GM12878 (cell line): Measurements from ENCODE around the gene POU4F3. TPM values are rescaled to one million over a fixed set of nuclear protein-coding genes. Genes with fewer than 3 reads are reported as not detected.

ENCODE experiments used
- ATAC-seq: fragments of 200-7000 bp; cut with Tn5 transposase; 3 replicates; pipeline ENCODE4 v1.9.1; 2020; ENCODE audit warnings: mild to moderate bottlenecking, moderate library complexity
- BruUV-seq: library from RNA; stranded (reverse); fragments of 400-500 nt; replicated peaks from 2 replicates; lab custom pipeline; 2021; lab: Mats Ljungman, UMichigan
- CTCF ChIA-PET: fragments of 300-600 bp; sonication (Branson Sonifier 250); formaldehyde crosslinking; extraction: SDS; loops from one replicate; lab custom pipeline; 2021; ENCODE audit warnings: inconsistent platforms; lab: Yijun Ruan, JAX
- POLR2A ChIA-PET: fragments of 350-600 bp; formaldehyde crosslinking; extraction: SDS; loops from one replicate; lab custom pipeline; 2021; ENCODE audit warnings: inconsistent platforms; lab: Charles Lee
- RAD21 ChIA-PET: fragments of 300-600 bp; sonication (Branson Sonifier 250); formaldehyde crosslinking; loops from one replicate; lab custom pipeline; 2023; ENCODE audit warnings: antibody characterized with exemption; ENCODE audit not compliant: unreplicated experiment; lab: Charles Lee
- SMC1A ChIA-PET: fragments of 300-600 bp; sonication (Branson Sonifier 250); formaldehyde crosslinking; loops from one replicate; lab custom pipeline; 2023; ENCODE audit not compliant: unreplicated experiment, uncharacterized antibody; lab: Charles Lee
- DNase-seq: peaks from one replicate; pipeline ENCODE4 v3.0.0-alpha.2; 2011; ENCODE audit warnings: low read depth, low spot score
- FAIRE-seq: peaks from 3 replicates; lab custom pipeline; 2011; peaks lifted over from hg19 to GRCh38; lab: Jason Lieb, UNC
- H2AFZ ChIP-seq: 2 replicates; pipeline ENCODE4 v1.6.0; 2011; ENCODE audit warnings: low read depth, low read length, control low read depth; ENCODE audit not compliant: control insufficient read depth
- H3K27ac ChIP-seq: 2 replicates; pipeline ENCODE4 v1.5.1; 2011; ENCODE audit warnings: control low read depth; ENCODE audit not compliant: control insufficient read depth, insufficient read depth
- H3K27me3 ChIP-seq, 2 experiments: replicated peaks in 1 of 2; 2 replicates each; pipeline versions ENCODE4 v1.6.0 to v1.6.1; 2011; ENCODE audit warnings: low read length in 1 of 2; ENCODE audit not compliant: control insufficient read depth in 2 of 2, insufficient read depth in 2 of 2
- H3K36me3 ChIP-seq, 2 experiments: 2 replicates each; pipeline ENCODE4 v1.5.1; 2011; ENCODE audit warnings: low read length in 1 of 2; ENCODE audit not compliant: control insufficient read depth in 2 of 2, insufficient read depth in 2 of 2
- H3K4me1 ChIP-seq: 2 replicates; pipeline ENCODE4 v1.6.1; 2011; ENCODE audit warnings: mild to moderate bottlenecking, low read length, moderate library complexity, mixed read lengths; ENCODE audit not compliant: control insufficient read depth, insufficient read depth
- H3K4me2 ChIP-seq: 2 replicates; pipeline ENCODE4 v1.6.0; 2011; ENCODE audit warnings: control low read depth; ENCODE audit not compliant: control insufficient read depth, insufficient read depth
- H3K4me3 ChIP-seq: fragments of 200-600 bp; sonication (generic); 2 replicates; pipeline ENCODE4 v1.5.1; 2016
- H3K79me2 ChIP-seq: 2 replicates; pipeline ENCODE4 v1.6.0; 2011; ENCODE audit warnings: low read length; ENCODE audit not compliant: control insufficient read depth, insufficient read depth
- H3K9ac ChIP-seq: 2 replicates; pipeline ENCODE4 v1.8.0; 2011; ENCODE audit warnings: low read length, control low read depth, mixed read lengths; ENCODE audit not compliant: control insufficient read depth, insufficient read depth
- H3K9me3 ChIP-seq: replicated peaks from 3 replicates; pipeline ENCODE4 v1.5.1; 2011; ENCODE audit warnings: mild to moderate bottlenecking, low read length; ENCODE audit not compliant: control insufficient read depth, insufficient read depth
- H4K20me1 ChIP-seq: 2 replicates; pipeline ENCODE4 v1.6.0; 2011; ENCODE audit not compliant: control insufficient read depth, insufficient read depth
- BCL11A ChIP-seq: IDR thresholded peaks from 2 replicates; pipeline ENCODE4 v1.6.1; 2011; ENCODE audit warnings: low read depth, low read length
- BCLAF1 ChIP-seq: fragments of 450-650 bp; IDR thresholded peaks from 2 replicates; pipeline ENCODE4 v1.6.1; 2017; ENCODE audit warnings: antibody characterized with exemption, mild to moderate bottlenecking, moderate library complexity
- MYB ChIP-seq: fragments of 150-350 bp; IDR thresholded peaks from 2 replicates; pipeline ENCODE4 v1.6.1; 2014; ENCODE audit warnings: mild to moderate bottlenecking, low read depth, low read length, borderline replicate concordance
- NR2C1 ChIP-seq: fragments of 450-650 bp; IDR thresholded peaks from 2 replicates; pipeline ENCODE4 v1.6.1; 2017; ENCODE audit warnings: antibody characterized with exemption, mild to moderate bottlenecking, moderate library complexity
- ZBTB33 ChIP-seq: fragments of 450-650 bp; IDR thresholded peaks from 2 replicates; pipeline ENCODE4 v1.6.1; 2017; ENCODE audit warnings: mild to moderate bottlenecking
- ZNF384 ChIP-seq: IDR thresholded peaks from 2 replicates; pipeline ENCODE4 v1.6.1; 2012; ENCODE audit warnings: low read depth, mild to moderate bottlenecking, low read length, improper control_type of control experiment, borderline replicate concordance
- WGBS: methylation state at CpG from one replicate; pipeline ENCODE4 v1.1.6; 2016; ENCODE audit warnings: low lambda C conversion rate; ENCODE audit not compliant: insufficient replicate concordance, insufficient coverage; ENCODE audit errors: missing lambda C conversion rate; 5-methylcytosine and 5-hydroxymethylcytosine counted together
- in situ Hi-C: fragments of 300-500 bp; cut with MboI; formaldehyde crosslinking; loops from 9 replicates; pipeline ENCODE4 v1.14.3; 2018; ENCODE audit warnings: mixed read lengths
- intact Hi-C: fragments of 100-400 bp; cut with micrococcal nuclease; formaldehyde crosslinking; loops from one replicate; pipeline ENCODE4 v1.14.2; 2022; ENCODE audit not compliant: unreplicated experiment
- polyA plus RNA-seq, 11 experiments: library from polyadenylated mRNA; depleted of rRNA in 4 of 11; unstranded in 6 of 11; stranded (reverse) in 5 of 11; fragments of >200 nt; fragmentation: Nextera tagmentation in 4 of 11; fragmentation: Illumina TruSeq in 1 of 11; extraction: Ambion mirVana in 4 of 11; extraction: Trizol in 1 of 11; gene quantifications; 1 replicate in 1 of 11; 2 replicates in 10 of 11; pipeline versions ENCODE4 v1.2.1 to v1.2.3, GENCODE V29; 2011 to 2016; ENCODE audit warnings: inconsistent platforms in 2 of 11, missing spikeins in 2 of 11, low read depth in 1 of 11
- total RNA-seq, 4 experiments: library from RNA; depleted of rRNA in 3 of 4; stranded (reverse); fragments of >200 nt in 3 of 4; fragmentation: Illumina TruSeq in 1 of 4; extraction: Trizol in 1 of 4; gene quantifications; 2 replicates each; pipeline versions ENCODE4 v1.2.1 to v1.2.3, GENCODE V29; 2013 to 2021

POU4F3 gene
- total and polyA plus RNA-seq, 10 of the 15 experiments (the other 5 are each of a cell fraction or from before 2014, with no cell fraction given) = 0.03 to 0.19 (median 0.08) TPM; not detected in 5

GRCh38 chr5:146366904-146367303, 28.3 kb downstream of the POU4F3 start:
- intact Hi-C loops = no loop called here
- Histone ChIP-seq H3K27me3 (no peaks in the 10 kb centered on the region), H3K9me3 (no peaks in the 10 kb centered on the region), H4K20me1 (no peaks in the 10 kb centered on the region), H3K27ac (no peak overlapping the region), H2AFZ (no peak overlapping the region), H3K9ac (no peak overlapping the region), H3K36me3 (no peaks in the 10 kb centered on the region), H3K79me2 (no peaks in the 10 kb centered on the region), H3K4me2 (no peak overlapping the region), H3K4me3 (no peak overlapping the region), H3K4me1 (no peaks in the 10 kb centered on the region)
- in situ Hi-C loops = no loop called here
- ChIA-PET SMC1A (no interaction called here), RAD21 (no interaction called here), POLR2A (interaction anchor here (0.5 kb wide), 1 partner anchor 161 kb away, joined by 3 read pairs; no protein-coding TSS in a partner anchor), CTCF (no interaction called here)
- no TSS peak for BruUV-seq
- no peak for TF ChIP-seq BCLAF1
- TF ChIP-seq ZNF384 = no peak
- TF ChIP-seq NR2C1 = no peak
- TF ChIP-seq MYB = no peak
- no peak for TF ChIP-seq BCL11A
- no peak for TF ChIP-seq ZBTB33
- ATAC-seq (no peak), FAIRE-seq (no peak), DNase-seq (no peak)
- WGBS = 91% methylated on average over 1 of the region's 1 CpG
